ENCODE measurements around the gene RBM12. TPM values are rescaled to one million over a fixed set of nuclear protein-coding genes. Genes with fewer than 3 reads are reported as not detected.

The RBM12 gene
- total and polyA plus RNA-seq, 11 donors, result 7.4 to 61.7 (median 43.0) TPM

- Histone ChIP-seq H3K27ac (no peak overlapping the region), H3K27me3 (no peaks in the 10 kb centered on the region), H3K36me3 (peaks cover 0 to 98% (median 81%) of the 10 kb centered on the region in 9 donors), H3K9me3 (no peaks in the 10 kb centered on the region), H3K4me1 (no peaks in the 10 kb centered on the region), H3K4me3 (no peak overlapping the region)
- intact Hi-C loops (cut with DNase I), result loop anchor here in 1 of 10 donors (10.0 kb wide), 1 partner anchor 210 kb away; no protein-coding TSS in a partner anchor
- DNase-seq (no peak), ATAC-seq (no peak)
- WGBS, 4 donors, result 94 to 97% (median 95%) methylated on average over 8 of the region's 8 CpGs
- TF ChIP-seq POLR2A (IDR thresholded peaks at IDR 0.05) (no peak), CTCF (IDR thresholded peaks at IDR 0.05) (no peak)
These were observed 10.2 kb upstream of the RBM12 start for GRCh38 chr20:35674921-35675320.

- H3K9me3 ChIP-seq, result no peaks in the 10 kb centered on the region
- H3K27me3 ChIP-seq, result no peaks in the 10 kb centered on the region
- no peaks in the 10 kb centered on the region for H3K4me1 ChIP-seq
- 86 to 95% (median 89%) methylated on average over 4 of the region's 4 CpGs for WGBS, 4 donors
- intact Hi-C loops (cut with DNase I), result loop anchor here in 1 of 10 donors (10.0 kb wide), 1 partner anchor 209 kb away; no protein-coding TSS in a partner anchor
- no peak for TF ChIP-seq POLR2A (IDR thresholded peaks at IDR 0.05)
- no peak for TF ChIP-seq CTCF (IDR thresholded peaks at IDR 0.05)
- no peak overlapping the region for H3K27ac ChIP-seq
- DNase-seq (no peak), ATAC-seq (no peak)
- H3K36me3 ChIP-seq, result peaks cover 0 to 98% (median 81%) of the 10 kb centered on the region in 9 donors
- H3K4me3 ChIP-seq, result no peak overlapping the region
These were observed 9.2 kb upstream of the RBM12 start for GRCh38 chr20:35673884-35674283.

- TF ChIP-seq POLR2A (IDR thresholded peaks at IDR 0.05) (no peak), CTCF (IDR thresholded peaks at IDR 0.05) (no peak)
- WGBS, 4 donors, result 73 to 89% (median 82%) methylated on average over 1 of the region's 1 CpG
- Histone ChIP-seq H3K27ac (no peak overlapping the region), H3K36me3 (peaks cover 0 to 71% (median 66%) of the 10 kb centered on the region in 9 donors), H3K27me3 (no peaks in the 10 kb centered on the region), H3K4me3 (no peak overlapping the region), H3K9me3 (no peaks in the 10 kb centered on the region), H3K4me1 (no peaks in the 10 kb centered on the region)
- ATAC-seq, result no peak
- no peak for DNase-seq
- intact Hi-C loops (cut with DNase I), result loop anchor here in 2 of 10 donors (10.0 kb wide), 2 partner anchors 125 to 205 kb away; partner anchors contain the start of gene ERGIC3 (in 1 of the 2)
These were observed 5.0 kb upstream of the RBM12 start for GRCh38 chr20:35669681-35670080.

GRCh38 chr20:35669221-35669620, 4.5 kb upstream of the RBM12 start:
- H3K27ac ChIP-seq, result no peak overlapping the region
- H3K4me1 ChIP-seq, result peaks cover 0 to under 1% (median 0%) of the 10 kb centered on the region in 12 donors
- DNase-seq (no peak), ATAC-seq (no peak)
- TF ChIP-seq POLR2A (IDR thresholded peaks at IDR 0.05) (no peak), CTCF (IDR thresholded peaks at IDR 0.05) (no peak)
- intact Hi-C loops (cut with DNase I), result loop anchor here in 1 of 10 donors (10.0 kb wide), 1 partner anchor 124 kb away; the partner anchor contains the start of gene ERGIC3
- H3K36me3 ChIP-seq, result peaks cover 0 to 66% (median 61%) of the 10 kb centered on the region in 9 donors
- WGBS, 4 donors, result 92 to 98% (median 94%) methylated on average over 5 of the region's 5 CpGs
- no peaks in the 10 kb centered on the region for H3K9me3 ChIP-seq
- no peaks in the 10 kb centered on the region for H3K27me3 ChIP-seq
- H3K4me3 ChIP-seq, result no peak overlapping the region

All from heart left ventricle (tissue), 16 donors.